Keratinocyte (primary cell): ENCODE data around the gene UFD1.

Experiments
- CTCF ChIP-seq, 3 experiments: IDR thresholded peaks in 1 of 3; conservative IDR thresholded peaks in 1 of 3; optimal IDR thresholded peaks in 1 of 3; 2 replicates in 2 of 3; 3 replicates in 1 of 3; pipeline versions ENCODE3 to v1.5.1; 2011; ENCODE audit warnings: low read length in 3 of 3, mild to moderate bottlenecking in 3 of 3, moderate library complexity in 2 of 3, control low read depth in 1 of 3, inconsistent platforms in 1 of 3; ENCODE audit not compliant: insufficient read depth in 2 of 3; ENCODE audit errors: extremely low read depth in 1 of 3
- EZH2 ChIP-seq: IDR thresholded peaks from one replicate; pipeline ENCODE4 v1.6.1; 2012; ENCODE audit warnings: inconsistent platforms, mild to moderate bottlenecking, low read length, moderate library complexity

DNA sequence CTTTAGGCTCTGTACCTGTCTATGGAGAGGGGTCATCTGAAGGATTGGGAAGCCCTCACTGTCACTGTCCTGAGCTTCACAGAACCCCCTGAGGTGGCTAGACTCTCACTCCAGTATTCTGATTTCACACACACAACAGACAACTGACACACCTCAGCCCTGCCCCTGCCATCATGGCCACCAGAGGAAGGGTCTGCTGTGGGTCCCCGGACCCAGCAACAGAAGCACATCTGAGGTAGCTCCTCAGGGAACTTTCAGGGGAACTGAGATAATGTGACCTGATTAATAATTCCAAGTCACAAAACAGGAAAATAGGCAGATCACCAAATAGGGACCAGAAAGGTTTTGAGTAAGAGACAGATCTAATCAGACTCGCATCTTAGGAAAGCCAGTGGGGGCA lies 24.0 kb downstream of the UFD1 start:
- TF ChIP-seq EZH2 = no peak
- TF ChIP-seq CTCF (optimal IDR thresholded peaks at IDR 0.05 in 1 of 3, IDR thresholded peaks at IDR 0.05 in 1 of 3, conservative IDR thresholded peaks at IDR 0.05 in 1 of 3; ENCODE audit: extremely low read depth in 1 of 3, insufficient read depth in 2 of 3, low read length in 3 of 3) = no peak
